Activated gamma-delta T cell treated with Interleukin-2 at 50 U/mL for 16 hours (primary cell): Measurements from ENCODE around the gene TMEM69.
"Not testable (repeated sequence)": the region's sequence is repeated elsewhere in the genome, so short reads cannot be mapped to it uniquely, and the experiment has no call there.

Source experiments
- DNase-seq: peaks from one replicate; pipeline ENCODE4 v3.0.0-alpha.2; 2020

Gene TMEM69

GRCh38 chr1:45678489-45678888, 9.5 kb upstream of the TMEM69 start:
- no peak for DNase-seq

- DNase-seq: no peak
Measured at GRCh38 chr1:45679123-45679522, 8.9 kb upstream of the TMEM69 start.

- DNase-seq: no peak
Measured at GRCh38 chr1:45682942-45683341, 5.0 kb upstream of the TMEM69 start.

GRCh38 chr1:45684402-45684801, 3.6 kb upstream of the TMEM69 start:
- no peak for DNase-seq

- no peak for DNase-seq
Measured at GRCh38 chr1:45685308-45686014, 2.5 kb upstream of the TMEM69 start.

- DNase-seq: peak; percentile 65
Measured at GRCh38 chr1:45686015-45686287, 2.0 kb upstream of the TMEM69 start.

- peak; percentile 97 for DNase-seq
Measured at GRCh38 chr1:45686288-45687013, 1.5 kb upstream of the TMEM69 start, which contains the start of gene GPBP1L1. Gene GPBP1L1 (minus strand): TSS chr1:45686533. CDS start chr1:45659087, 27,446 bp downstream.

- peak; percentile 95 for DNase-seq
Measured at GRCh38 chr1:45687014-45687753, 797 bp upstream of the TMEM69 start.

GRCh38 chr1:45693811-45694210, 5.8 kb downstream of the TMEM69 start:
- not testable (repeated sequence) for DNase-seq

- DNase-seq: no peak
Measured at GRCh38 chr1:45694823-45695222, 6.8 kb downstream of the TMEM69 start.

- no peak for DNase-seq
Measured at GRCh38 chr1:45704637-45705036, 16.7 kb downstream of the TMEM69 start.

- DNase-seq: no peak
Measured at GRCh38 chr1:45713711-45714110, 25.7 kb downstream of the TMEM69 start.

- no peak for DNase-seq
Measured at GRCh38 chr1:45716700-45717099, 28.7 kb downstream of the TMEM69 start.

- not testable (repeated sequence) for DNase-seq
Measured at GRCh38 chr1:45717386-45717785, 29.4 kb downstream of the TMEM69 start.

GRCh38 chr1:45718289-45718688, 30.3 kb downstream of the TMEM69 start:
- no peak for DNase-seq

- no peak for DNase-seq
Measured at GRCh38 chr1:45721207-45721606, 33.2 kb downstream of the TMEM69 start.

GRCh38 chr1:45722809-45723208, 34.8 kb downstream of the TMEM69 start:
- no peak for DNase-seq

- no peak for DNase-seq
Measured at GRCh38 chr1:45723248-45723930, 35.4 kb downstream of the TMEM69 start.

- not testable (repeated sequence) for DNase-seq
Measured at GRCh38 chr1:45726007-45726406, 38.0 kb downstream of the TMEM69 start.

GRCh38 chr1:45730075-45730779, 42.2 kb downstream of the TMEM69 start:
- no peak for DNase-seq

GRCh38 chr1:45730780-45731319, 42.9 kb downstream of the TMEM69 start:
- DNase-seq: no peak

- DNase-seq: no peak
Measured at GRCh38 chr1:45739137-45739536, 51.2 kb downstream of the TMEM69 start.
